Large intestine (tissue), 3 donors: ENCODE results near the gene FGF14. TPM values are rescaled to one million over a fixed set of nuclear protein-coding genes. Genes with fewer than 3 reads are reported as not detected.

ENCODE experiments used
- DNase-seq, 2 donors: peaks; one replicate each; pipeline versions ENCODE4 v3.0.0 to v3.0.0-alpha.2; 2013
- H3K27ac ChIP-seq: one replicate; pipeline ENCODE4 v1.5.1; 2013; ENCODE audit warnings: low read length
- H3K27me3 ChIP-seq: 2 replicates; pipeline ENCODE4 v1.6.1; 2013; ENCODE audit warnings: low read length; ENCODE audit not compliant: control insufficient read depth, insufficient read depth
- H3K36me3 ChIP-seq: 2 replicates; pipeline ENCODE4 v1.6.1; 2013; ENCODE audit warnings: low read length; ENCODE audit not compliant: control insufficient read depth, insufficient read depth
- H3K4me1 ChIP-seq: one replicate; pipeline ENCODE4 v1.6.1; 2013; ENCODE audit warnings: low read length; ENCODE audit not compliant: control insufficient read depth, insufficient read depth
- H3K4me3 ChIP-seq: one replicate; pipeline ENCODE4 v1.5.1; 2013; ENCODE audit warnings: low read length
- H3K9me3 ChIP-seq: one replicate; pipeline ENCODE4 v1.6.1; 2013; ENCODE audit warnings: mild to moderate bottlenecking, low read depth, low read length, moderate library complexity; ENCODE audit not compliant: control insufficient read depth
- WGBS: methylation state at CpG from one replicate; pipeline ENCODE4 v1.1.5; 2013; ENCODE audit warnings: low lambda C conversion rate; ENCODE audit not compliant: insufficient coverage; 5-methylcytosine and 5-hydroxymethylcytosine counted together
- polyA plus RNA-seq: library from polyadenylated mRNA; unstranded; fragments of 120-200 nt; gene quantifications from one replicate; pipeline ENCODE4 v1.2.1, GENCODE V29; 2013

Gene FGF14
- polyA plus RNA-seq, 1 donor = 2.1 TPM

GRCh38 chr13:101784313-101784712 is 617.5 kb downstream of the FGF14 start:
- Histone ChIP-seq H3K27ac (no peak overlapping the region), H3K27me3 (no peaks in the 10 kb centered on the region), H3K4me3 (no peak overlapping the region), H3K36me3 (no peaks in the 10 kb centered on the region), H3K9me3 (no peaks in the 10 kb centered on the region), H3K4me1 (no peaks in the 10 kb centered on the region)
- DNase-seq = no peak

GRCh38 chr13:101783554-101783953 is 618.3 kb downstream of the FGF14 start:
- no peak for DNase-seq
- no peaks in the 10 kb centered on the region for H3K27me3 ChIP-seq
- H3K36me3 ChIP-seq = no peaks in the 10 kb centered on the region
- H3K4me3 ChIP-seq = no peak overlapping the region
- H3K9me3 ChIP-seq = no peaks in the 10 kb centered on the region
- H3K4me1 ChIP-seq = no peaks in the 10 kb centered on the region
- no peak overlapping the region for H3K27ac ChIP-seq

DNA sequence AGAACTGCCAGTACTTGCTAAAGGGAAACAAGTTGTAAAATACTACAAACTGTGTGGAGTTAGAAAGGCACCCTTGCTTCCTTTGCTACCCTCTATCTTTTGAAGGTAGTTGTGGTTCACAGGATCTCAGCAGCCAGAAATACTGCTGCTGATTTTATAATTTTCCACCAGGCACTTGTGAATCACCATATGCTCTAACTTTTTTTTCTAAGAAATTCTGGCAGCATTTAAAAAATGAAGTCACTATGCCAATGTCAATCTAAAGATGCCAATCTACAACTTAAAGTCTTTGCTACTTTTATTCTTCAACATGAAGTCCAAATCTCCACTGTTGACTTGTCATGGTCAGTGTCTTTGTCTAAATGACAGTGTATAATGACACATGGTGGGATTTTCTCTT is 621.6 kb downstream of the FGF14 start:
- Histone ChIP-seq H3K4me1 (no peaks in the 10 kb centered on the region), H3K36me3 (no peaks in the 10 kb centered on the region), H3K9me3 (no peaks in the 10 kb centered on the region), H3K27me3 (no peaks in the 10 kb centered on the region), H3K27ac (no peak overlapping the region), H3K4me3 (no peak overlapping the region)
- no peak for DNase-seq

- Histone ChIP-seq H3K27ac (no peak overlapping the region), H3K27me3 (no peaks in the 10 kb centered on the region), H3K4me1 (no peaks in the 10 kb centered on the region), H3K9me3 (no peaks in the 10 kb centered on the region), H3K4me3 (no peak overlapping the region), H3K36me3 (no peaks in the 10 kb centered on the region)
- DNase-seq = no peak
- WGBS = 93% methylated on average over 2 of the region's 4 CpGs
Observed at GRCh38 chr13:101779147-101779546, 622.7 kb downstream of the FGF14 start.

GRCh38 chr13:101775267-101775666 is 626.6 kb downstream of the FGF14 start:
- no CpG with 5 or more reads among the region's 1 CpG for WGBS
- Histone ChIP-seq H3K4me3 (no peak overlapping the region), H3K4me1 (no peaks in the 10 kb centered on the region), H3K36me3 (no peaks in the 10 kb centered on the region), H3K27me3 (no peaks in the 10 kb centered on the region), H3K27ac (no peak overlapping the region), H3K9me3 (no peaks in the 10 kb centered on the region)
- no peak for DNase-seq

DNA sequence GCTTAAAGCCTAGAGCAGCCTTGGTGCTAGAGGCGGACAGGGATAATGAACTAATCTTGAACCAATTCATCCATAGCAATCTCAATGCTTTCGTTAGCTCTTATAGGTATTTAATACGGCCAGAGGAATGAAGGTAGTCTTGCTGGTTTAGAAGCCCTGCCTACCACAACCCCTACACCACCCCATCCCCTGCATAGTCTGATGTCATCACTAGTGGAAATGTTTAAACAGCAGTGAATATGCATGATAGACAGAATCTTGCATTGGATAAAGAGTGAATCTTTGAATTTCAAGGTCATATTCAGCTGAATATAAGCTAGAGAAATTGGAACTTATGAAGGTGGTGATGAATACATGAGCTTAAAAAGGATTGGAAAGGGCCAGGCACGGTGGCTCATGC is 627.5 kb downstream of the FGF14 start:
- no peaks in the 10 kb centered on the region for H3K9me3 ChIP-seq
- no peaks in the 10 kb centered on the region for H3K36me3 ChIP-seq
- H3K4me1 ChIP-seq = no peaks in the 10 kb centered on the region
- H3K27me3 ChIP-seq = no peaks in the 10 kb centered on the region
- no peak overlapping the region for H3K27ac ChIP-seq
- 100% methylated on average over 1 of the region's 4 CpGs for WGBS
- DNase-seq = no peak
- no peak overlapping the region for H3K4me3 ChIP-seq

DNA sequence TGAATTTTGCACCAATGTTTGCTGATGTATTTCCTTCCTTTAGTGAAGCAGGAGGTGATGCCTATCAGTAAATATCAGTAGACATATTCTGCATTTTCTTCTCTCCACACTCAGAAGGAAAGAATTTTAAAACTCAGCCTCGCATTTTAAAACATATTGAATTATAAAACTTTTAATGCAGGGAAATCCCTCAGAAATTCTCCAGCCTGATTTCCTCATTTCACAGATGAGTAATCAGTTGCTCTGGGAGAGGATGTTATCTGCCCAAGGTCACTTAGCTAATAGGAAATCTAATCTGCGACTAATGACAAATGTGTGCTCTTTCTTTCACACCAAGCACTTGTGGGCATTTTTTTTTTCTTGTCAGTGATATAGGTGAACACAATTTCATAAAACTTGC is 628.8 kb downstream of the FGF14 start:
- no peaks in the 10 kb centered on the region for H3K36me3 ChIP-seq
- no peaks in the 10 kb centered on the region for H3K4me1 ChIP-seq
- H3K27ac ChIP-seq = no peak overlapping the region
- WGBS = 80% methylated on average over 1 of the region's 2 CpGs
- H3K9me3 ChIP-seq = no peaks in the 10 kb centered on the region
- no peak for DNase-seq
- no peaks in the 10 kb centered on the region for H3K27me3 ChIP-seq
- no peak overlapping the region for H3K4me3 ChIP-seq

DNA sequence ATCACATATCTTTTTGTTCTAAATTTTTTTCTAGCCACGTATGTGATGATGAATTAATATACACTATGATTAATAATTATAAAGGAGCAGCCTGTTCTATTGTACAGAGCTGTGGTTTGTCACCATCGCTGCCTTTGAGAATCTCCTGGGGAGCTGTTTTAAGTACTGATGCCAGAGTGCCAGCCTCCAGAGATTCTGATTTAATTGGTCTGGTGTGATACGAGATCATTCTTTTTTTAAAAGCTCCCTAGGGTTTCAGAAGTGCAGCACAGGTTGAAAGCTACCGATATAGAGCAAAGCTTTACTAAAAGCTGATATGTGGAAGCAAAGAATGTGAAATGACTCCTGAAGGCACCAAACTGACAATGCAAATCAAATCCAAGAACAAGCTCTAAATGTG is 634.7 kb downstream of the FGF14 start:
- H3K4me1 ChIP-seq = no peaks in the 10 kb centered on the region
- H3K36me3 ChIP-seq = no peaks in the 10 kb centered on the region
- H3K9me3 ChIP-seq = no peaks in the 10 kb centered on the region
- H3K27me3 ChIP-seq = no peaks in the 10 kb centered on the region
- DNase-seq = no peak
- 69% methylated on average over 2 of the region's 4 CpGs for WGBS
- H3K4me3 ChIP-seq = no peak overlapping the region
- no peak overlapping the region for H3K27ac ChIP-seq

DNA sequence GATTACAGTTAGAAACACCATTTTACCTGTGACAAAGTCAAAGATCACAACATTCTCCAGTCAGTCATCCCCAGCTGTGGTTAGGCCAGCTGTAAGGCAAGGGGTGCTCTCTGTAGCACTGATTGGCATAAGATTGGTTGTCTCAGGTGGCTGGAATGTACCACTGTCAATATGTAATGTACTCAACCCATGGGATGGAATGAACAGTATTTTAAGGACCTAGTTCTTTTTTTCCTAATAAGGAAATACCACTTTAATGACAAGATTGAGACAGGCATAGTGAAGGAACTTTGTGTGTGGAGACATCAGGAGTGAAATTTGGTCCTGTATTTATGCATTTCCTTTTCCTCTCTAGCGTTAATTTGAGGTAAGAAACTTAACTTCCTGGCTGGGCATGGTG is 638.7 kb downstream of the FGF14 start:
- no peaks in the 10 kb centered on the region for H3K36me3 ChIP-seq
- no peaks in the 10 kb centered on the region for H3K4me1 ChIP-seq
- no peaks in the 10 kb centered on the region for H3K27me3 ChIP-seq
- no peaks in the 10 kb centered on the region for H3K9me3 ChIP-seq
- no peak for DNase-seq
- H3K27ac ChIP-seq = no peak overlapping the region
- H3K4me3 ChIP-seq = no peak overlapping the region
- no CpG with 5 or more reads among the region's 1 CpG for WGBS

GRCh38 chr13:101757446-101758039 is 644.3 kb downstream of the FGF14 start:
- H3K27me3 ChIP-seq = no peaks in the 10 kb centered on the region
- H3K9me3 ChIP-seq = no peaks in the 10 kb centered on the region
- no peak overlapping the region for H3K4me3 ChIP-seq
- H3K27ac ChIP-seq = no peak overlapping the region
- no peaks in the 10 kb centered on the region for H3K36me3 ChIP-seq
- H3K4me1 ChIP-seq = no peaks in the 10 kb centered on the region
- DNase-seq = no peak
- WGBS = 0% methylated on average over 1 of the region's 1 CpG

DNA sequence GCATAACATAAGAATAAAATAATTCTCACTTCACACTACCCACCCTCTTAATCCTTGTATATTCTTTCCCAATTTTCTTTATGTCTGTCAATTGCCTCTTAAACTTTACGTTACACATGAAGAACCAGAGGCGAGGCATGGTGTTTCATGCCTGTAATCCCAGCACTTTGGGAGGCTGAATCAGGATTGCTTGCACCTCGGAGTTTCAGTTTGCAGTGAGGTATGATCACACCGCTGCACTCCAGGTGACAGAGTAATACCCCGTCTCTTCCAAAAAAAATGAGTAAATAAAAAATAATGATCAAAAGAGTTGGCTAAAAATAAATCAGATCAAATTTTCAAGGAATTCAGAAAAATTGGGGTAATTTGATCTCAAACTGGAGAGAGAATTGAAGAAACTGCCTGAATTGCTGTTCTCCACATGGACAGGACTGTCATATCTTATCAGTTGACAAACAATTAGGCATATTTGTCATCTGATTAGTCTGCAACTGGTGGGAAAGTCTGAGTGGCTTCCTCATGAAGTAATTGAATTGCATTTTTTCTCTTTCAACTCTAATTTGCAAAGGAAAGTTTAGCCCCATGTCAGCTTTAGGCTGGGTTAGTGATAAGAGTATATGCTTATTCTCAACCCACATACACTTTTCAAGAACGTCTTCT is 646.5 kb downstream of the FGF14 start:
- Histone ChIP-seq H3K4me3 (no peak overlapping the region), H3K27me3 (no peaks in the 10 kb centered on the region), H3K9me3 (no peaks in the 10 kb centered on the region), H3K36me3 (no peaks in the 10 kb centered on the region), H3K27ac (no peak overlapping the region), H3K4me1 (no peaks in the 10 kb centered on the region)
- no peak for DNase-seq
- WGBS = 73% methylated on average over 5 of the region's 6 CpGs
